ENCODE measurements around the gene USF3. TPM values are rescaled to one million over a fixed set of nuclear protein-coding genes. Genes with fewer than 3 reads are reported as not detected.

The USF3 gene
- total RNA-seq (38.9 and 40.7 TPM in 2 replicates), polyA plus RNA-seq (9.8 and 15.5 TPM in 2 replicates), polyA minus RNA-seq (24.6 and 45.4 TPM in 2 replicates)
- 36.1 TPM for total RNA-seq (2013)

GRCh38 chr3:113695786-113696645 is at the start of gene USF3:
Gene USF3 (minus strand): TSS chr3:113696642. CDS start chr3:113674878, 21,764 bp downstream.
- H3K4me2 ChIP-seq (replicated peaks; ENCODE audit: low read depth, low read length, poor library complexity, severe bottlenecking): peak within 1 kb of the TSS; percentile 86
- peaks cover 73% of the 10 kb centered on the region for H3K79me2 ChIP-seq (ENCODE audit: control insufficient read depth, insufficient read depth, low read length)
- ATAC-seq (ENCODE audit: low read depth) (peak; percentile 73), DNase-seq (peak; percentile 88)
- intact Hi-C loops (cut with micrococcal nuclease): loop anchor here (1.0 to 2.0 kb wide), 9 partner anchors 37 to 519 kb away; partner anchors contain the start of genes CCDC191, NAA50, QTRT2 and SIDT1
- H3K4me3 Mint-ChIP-seq: peak within 1 kb of the TSS; percentile 99
- TF ChIP-seq CTCF (IDR thresholded peaks at IDR 0.05) (no peak), EZH2 (IDR thresholded peaks at IDR 0.05; ENCODE audit: borderline replicate concordance, insufficient read depth, low read depth, low read length, poor library complexity, severe bottlenecking) (no peak)
- no peaks in the 10 kb centered on the region for H3K27me3 ChIP-seq (replicated peaks in 1 of 4; ENCODE audit: control extremely low read depth in 1 of 4, control insufficient read depth in 3 of 4, insufficient read depth in 4 of 4, low read length in 3 of 4)
- POLR2A ChIA-PET: interaction anchor here (0.6 to 1.4 kb wide), 14 partner anchors 35 to 525 kb away, joined by 3 to 12 read pairs (median 5); partner anchors contain the start of genes ATP6V1A, NAA50 and SPICE1
- WGBS (ENCODE audit: insufficient coverage): under 1% methylated on average over 55 of the region's 75 CpGs
- peaks cover 8% of the 10 kb centered on the region for H4K20me1 ChIP-seq (ENCODE audit: control insufficient read depth, insufficient read depth, low read length, poor library complexity, severe bottlenecking)
- peak within 1 kb of the TSS; percentile 93 for H2AFZ ChIP-seq (ENCODE audit: insufficient read depth, low read depth, low read length, poor library complexity, severe bottlenecking)
- H3K9me3 ChIP-seq (ENCODE audit: control extremely low read depth in 1 of 3, control insufficient read depth in 2 of 3, insufficient read depth in 1 of 3, low read length in 2 of 3): no peaks in the 10 kb centered on the region
- peaks cover 0 to 12% of the 10 kb centered on the region in 2 experiments for H3K36me3 ChIP-seq (replicated peaks in 1 of 2; ENCODE audit: control extremely low read depth in 1 of 2, control insufficient read depth in 1 of 2, extremely low read depth in 1 of 2, insufficient read depth in 2 of 2, low read length in 1 of 2)
- H3K4me1 Mint-ChIP-seq: peaks cover 27% of the 10 kb centered on the region
- peak within 1 kb of the TSS; percentile 81 to 90 for H3K27ac ChIP-seq (ENCODE audit: low read length in 2 of 2)
- H3K27me3 Mint-ChIP-seq: no peaks in the 10 kb centered on the region
- peak within 1 kb of the TSS; percentile 86 for H3K9ac ChIP-seq (ENCODE audit: low read length)
- H3K4me3 ChIP-seq (ENCODE audit: control extremely low read depth in 1 of 5, extremely low read depth in 1 of 5, insufficient read depth in 1 of 5, low read depth in 2 of 5, low read length in 4 of 5): peak within 1 kb of the TSS; percentile 73 to 100 (median 90)
- H3K27ac Mint-ChIP-seq: peak within 1 kb of the TSS; percentile 97
- peaks cover 45 to 46% of the 10 kb centered on the region in 2 donors for H3K4me1 ChIP-seq (ENCODE audit: control insufficient read depth in 2 of 2, insufficient read depth in 2 of 2, low read length in 2 of 2)
- CTCF ChIA-PET: interaction anchor here (0.6 to 1.8 kb wide), 6 partner anchors 35 to 202 kb away, joined by 3 to 7 read pairs (median 4); no protein-coding TSS in a partner anchor
- no peaks in the 10 kb centered on the region for H3K9me3 Mint-ChIP-seq (ENCODE audit: insufficient read depth)
